Cerebellar cortex (tissue), 1 donor: Measurements from ENCODE around the gene VAV2.

Experiments used
- DNase-seq: peaks from one replicate; pipeline ENCODE4 v3.0.0-alpha.2; 2015; ENCODE audit warnings: low spot score

The VAV2 gene

DNA sequence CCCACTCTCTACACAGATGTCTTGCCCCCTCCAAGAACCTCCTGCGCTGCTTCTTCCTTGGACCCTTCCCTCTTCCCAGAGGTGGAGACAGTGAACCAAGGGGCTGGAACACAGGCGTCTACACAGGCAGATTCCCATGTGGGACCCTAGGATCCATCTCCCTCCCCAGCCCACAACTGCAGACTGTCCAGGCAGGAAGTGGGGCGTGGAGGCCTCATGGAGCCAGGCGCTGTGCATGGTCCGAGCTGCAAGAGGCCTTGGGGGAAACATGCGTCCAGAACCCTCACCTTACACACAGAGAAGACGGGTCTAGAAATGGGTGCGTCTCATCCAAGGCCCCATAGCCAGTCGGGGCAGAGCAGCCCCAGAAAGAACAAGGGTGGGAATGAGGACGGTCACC, 117.5 kb downstream of the VAV2 start:
- DNase-seq, result no peak

DNA sequence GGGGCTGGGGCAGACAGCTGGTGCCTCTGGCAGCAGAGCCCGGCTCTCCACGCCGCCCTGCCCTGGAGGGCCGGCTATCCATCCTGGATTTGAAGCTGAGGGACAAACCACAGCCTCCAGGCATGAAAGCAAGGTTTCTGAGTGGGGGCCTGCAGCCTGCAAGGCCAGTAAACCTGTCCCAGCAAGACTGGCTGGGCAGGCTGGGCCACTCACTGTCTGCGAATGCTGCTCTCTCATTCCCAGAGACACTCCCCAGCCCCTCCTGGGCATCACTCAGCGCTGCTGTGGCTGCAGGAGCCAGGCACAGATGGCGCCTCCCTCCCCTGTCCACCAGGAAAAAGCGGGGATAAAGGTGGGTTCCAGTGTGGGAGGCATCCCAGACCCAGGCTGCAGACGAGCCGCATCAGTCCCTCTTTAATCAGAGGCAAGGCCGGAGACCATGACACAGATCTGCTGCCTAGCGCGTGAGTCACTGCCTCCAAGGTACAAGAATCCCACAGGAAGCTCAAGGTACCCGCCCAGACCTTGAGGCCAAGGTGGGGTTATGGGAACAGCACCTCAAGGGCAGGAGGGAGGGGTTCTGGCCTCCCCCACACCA, 118.0 kb downstream of the VAV2 start:
- DNase-seq, result no peak

GRCh38 chr9:133873461-133873891, 118.6 kb downstream of the VAV2 start:
- no peak for DNase-seq

GRCh38 chr9:133873009-133873408, 119.1 kb downstream of the VAV2 start:
- DNase-seq, result no peak

GRCh38 chr9:133870598-133871595, 121.2 kb downstream of the VAV2 start:
- DNase-seq, result no peak

GRCh38 chr9:133869674-133870405, 122.3 kb downstream of the VAV2 start:
- no peak for DNase-seq

DNA sequence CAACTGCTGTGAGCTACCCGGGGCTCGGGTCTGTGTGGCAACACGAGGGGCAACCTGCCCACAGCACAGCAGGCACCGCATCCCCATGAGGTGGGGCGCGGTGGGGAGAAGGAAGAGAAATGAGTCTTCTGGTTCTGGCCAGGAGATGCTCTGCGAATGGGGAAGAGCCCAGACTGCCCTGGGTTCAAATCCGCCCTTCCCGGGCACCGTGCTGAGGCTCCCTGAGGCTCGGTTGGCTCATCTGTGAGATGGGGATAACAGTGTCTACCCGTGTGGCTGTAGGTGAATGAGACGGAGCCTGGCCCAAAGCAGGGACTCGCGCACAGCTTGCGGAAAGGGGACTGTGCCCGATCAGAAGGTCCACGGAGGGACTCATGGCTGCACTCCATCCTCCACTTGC, 123.9 kb downstream of the VAV2 start:
- no peak for DNase-seq

GRCh38 chr9:133866946-133867345, 125.2 kb downstream of the VAV2 start:
- no peak for DNase-seq

GRCh38 chr9:133864011-133864410, 128.1 kb downstream of the VAV2 start:
- no peak for DNase-seq

DNA sequence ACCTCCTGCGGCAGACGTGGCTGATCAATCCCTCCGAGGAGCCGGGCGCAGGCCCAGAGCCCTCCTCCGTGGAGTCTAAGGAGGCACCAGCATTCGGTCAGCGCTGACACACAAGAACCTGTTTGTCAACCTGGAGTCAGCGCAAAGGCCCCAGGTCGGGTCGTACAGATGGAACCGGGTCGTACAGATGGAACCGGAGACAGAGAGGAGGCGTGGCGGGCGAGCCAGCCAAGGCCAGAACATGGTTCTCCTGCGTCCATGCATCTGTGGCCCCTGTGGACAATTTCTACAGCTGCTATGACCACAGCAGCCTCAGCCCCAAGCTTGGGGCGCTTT, 128.9 kb downstream of the VAV2 start:
- DNase-seq, result no peak

DNA sequence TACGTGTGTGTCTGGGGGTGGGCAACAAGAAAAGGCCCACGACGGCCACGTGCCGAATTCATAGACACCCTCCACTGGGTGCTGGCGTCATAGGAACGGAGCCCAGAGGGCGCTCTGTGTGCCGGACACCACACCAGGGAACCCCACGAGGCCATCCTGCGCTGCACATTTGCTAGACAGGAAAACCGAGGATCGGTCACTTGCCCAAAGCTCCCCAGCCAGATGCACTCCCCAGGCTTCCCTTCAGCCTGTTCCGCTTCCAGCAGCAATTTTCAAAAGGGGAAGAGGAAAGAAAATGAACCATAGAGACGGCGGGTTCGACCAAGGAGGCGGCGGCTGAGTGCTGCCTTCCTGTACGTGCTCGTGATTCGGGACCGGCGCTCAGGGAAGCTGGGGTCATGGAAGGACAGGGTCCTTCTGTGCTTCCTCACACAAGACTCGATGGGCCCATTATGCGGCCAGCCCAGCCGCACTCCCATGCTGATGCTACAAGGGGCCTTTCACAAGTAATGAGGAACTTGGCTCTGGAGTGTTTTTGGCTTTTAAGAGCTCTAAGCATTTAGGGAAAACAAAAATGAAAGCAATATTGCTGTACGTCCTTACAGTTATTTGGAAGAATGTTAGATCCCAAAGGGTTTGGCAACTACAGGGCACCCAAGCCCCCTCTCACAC, 129.4 kb downstream of the VAV2 start:
- DNase-seq, result no peak

DNA sequence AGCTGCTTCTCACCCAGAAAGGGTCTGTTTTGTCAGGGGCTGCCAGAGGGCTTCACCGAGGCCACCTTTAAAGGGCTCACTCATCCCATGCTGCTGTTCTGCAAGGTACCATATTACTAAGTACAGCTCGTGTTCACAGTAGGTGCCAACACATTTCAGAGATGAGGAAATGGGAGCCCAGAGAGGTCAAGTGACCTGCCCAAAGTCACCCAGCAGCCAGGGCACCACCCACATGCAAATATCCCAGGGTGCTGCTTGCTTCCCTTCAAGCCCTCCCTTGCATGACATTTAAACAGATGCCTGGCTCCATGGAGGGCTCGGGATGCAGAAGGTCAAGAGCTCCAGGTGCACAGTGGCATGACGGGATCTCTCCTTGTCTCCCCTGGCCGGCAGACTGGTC, 130.4 kb downstream of the VAV2 start:
- no peak for DNase-seq

DNA sequence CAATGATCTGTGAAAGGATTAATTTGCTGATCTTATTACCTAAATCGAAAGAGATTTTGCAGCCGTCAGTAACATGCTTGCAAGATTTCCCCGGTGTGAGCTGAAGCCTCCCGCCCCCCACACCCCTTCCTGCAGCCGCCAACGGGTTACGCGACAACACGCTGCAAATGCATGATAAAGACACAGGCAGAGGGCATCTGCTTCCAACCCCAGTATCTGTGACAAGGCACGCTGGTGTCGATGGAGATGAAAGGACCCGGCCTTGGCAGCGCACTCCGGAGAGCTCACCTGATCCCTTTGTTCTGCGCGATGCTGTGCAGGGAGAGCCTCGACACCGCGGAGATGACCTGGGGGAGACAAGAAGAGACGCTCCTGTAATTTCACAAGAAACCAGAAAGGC, 131.0 kb downstream of the VAV2 start:
- DNase-seq, result no peak

GRCh38 chr9:133858771-133859170, 133.4 kb downstream of the VAV2 start:
- no peak for DNase-seq

DNA sequence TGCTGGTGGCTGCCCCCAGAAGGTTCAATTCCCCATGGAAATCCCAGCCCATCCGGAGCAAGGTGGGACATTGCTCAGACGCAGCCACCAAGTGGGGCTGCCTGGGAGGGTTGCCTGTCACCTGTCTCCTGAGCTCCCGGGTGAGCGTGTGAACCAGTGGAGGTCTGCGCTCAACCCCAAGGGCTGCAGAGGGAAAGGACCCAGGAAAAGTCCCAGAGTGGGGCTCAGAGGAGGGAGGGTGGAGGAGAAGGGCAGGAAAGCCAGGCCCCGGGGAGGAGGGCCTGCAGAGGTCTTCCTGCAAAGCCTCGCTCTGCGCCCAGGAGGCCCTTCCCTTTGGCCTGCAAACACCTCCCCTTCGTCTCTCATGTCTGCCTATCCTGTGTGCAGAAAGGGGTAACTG, 134.5 kb downstream of the VAV2 start:
- DNase-seq, result no peak

DNA sequence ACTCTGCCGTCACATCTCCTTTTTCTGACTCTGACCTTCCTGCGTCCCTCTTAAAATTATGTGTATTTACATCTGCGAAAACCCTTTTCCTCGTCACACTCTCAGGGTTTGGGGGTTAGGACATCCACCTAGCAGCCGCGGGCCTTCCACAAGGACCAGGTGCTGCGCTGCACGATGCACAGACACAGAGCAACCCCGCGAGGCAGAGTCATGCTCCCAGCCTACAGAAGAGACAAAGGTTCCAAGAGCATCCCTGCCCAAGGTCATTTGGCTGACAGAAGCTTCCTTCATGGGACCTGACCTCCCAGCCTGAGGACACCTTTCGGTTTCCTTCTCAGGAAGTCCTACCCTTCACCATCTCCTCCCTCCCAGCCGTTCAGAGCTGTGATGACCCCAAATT, 135.3 kb downstream of the VAV2 start:
- DNase-seq, result no peak

DNA sequence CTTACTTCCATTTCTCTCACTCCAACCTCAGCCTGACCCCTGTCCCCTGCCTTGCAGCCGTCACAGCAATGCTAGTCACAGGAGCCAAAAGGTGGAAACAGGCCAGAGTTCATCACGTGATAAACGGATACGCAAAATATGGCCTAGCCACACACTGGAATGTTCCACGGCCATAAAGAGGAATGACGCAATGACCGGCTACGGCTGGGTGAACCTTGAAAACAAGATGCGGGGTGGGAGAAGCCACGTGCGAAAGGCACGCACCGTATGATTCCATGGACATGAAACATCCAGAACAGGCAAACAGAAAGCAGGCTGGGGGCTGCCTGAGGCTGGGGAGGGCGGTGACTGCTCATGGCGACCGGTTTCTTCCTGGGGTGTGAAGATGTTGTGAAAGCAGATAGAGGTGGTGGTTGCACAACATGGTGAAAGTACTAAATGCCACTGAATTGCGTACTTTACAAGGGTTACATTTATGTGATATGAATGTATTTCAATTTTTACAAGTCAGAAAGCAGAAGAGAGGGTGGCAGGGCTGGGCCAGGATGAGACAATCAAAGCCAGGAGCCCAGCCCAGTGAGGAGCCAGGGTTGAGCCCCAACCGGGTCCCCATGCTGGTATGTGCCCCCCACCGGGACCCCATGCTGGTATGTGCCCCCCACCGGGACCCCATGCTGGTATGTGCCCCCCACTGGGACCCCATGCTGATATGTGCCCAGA, 136.2 kb downstream of the VAV2 start:
- DNase-seq, result no peak

GRCh38 chr9:133855371-133855770, 136.8 kb downstream of the VAV2 start:
- no peak for DNase-seq

DNA sequence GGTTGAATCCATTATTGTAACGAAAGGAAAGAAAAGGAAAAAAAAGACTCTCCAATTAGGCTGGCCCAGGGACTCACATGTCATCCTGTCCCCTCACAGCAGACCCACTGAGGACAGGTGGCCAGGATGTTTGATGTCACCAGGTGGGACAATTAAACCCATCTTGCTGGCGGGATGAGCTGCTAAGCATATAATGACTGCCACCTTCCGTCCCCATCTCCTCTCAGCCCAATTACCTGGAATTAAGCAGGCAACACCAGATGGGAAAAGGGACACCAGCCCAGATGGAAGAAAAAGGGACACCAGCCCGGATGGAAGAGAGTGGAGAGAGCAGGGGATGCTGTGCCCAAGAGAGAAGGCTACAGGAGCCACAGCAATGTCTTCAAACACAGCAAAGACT, 137.4 kb downstream of the VAV2 start:
- DNase-seq, result peak; percentile 91

DNA sequence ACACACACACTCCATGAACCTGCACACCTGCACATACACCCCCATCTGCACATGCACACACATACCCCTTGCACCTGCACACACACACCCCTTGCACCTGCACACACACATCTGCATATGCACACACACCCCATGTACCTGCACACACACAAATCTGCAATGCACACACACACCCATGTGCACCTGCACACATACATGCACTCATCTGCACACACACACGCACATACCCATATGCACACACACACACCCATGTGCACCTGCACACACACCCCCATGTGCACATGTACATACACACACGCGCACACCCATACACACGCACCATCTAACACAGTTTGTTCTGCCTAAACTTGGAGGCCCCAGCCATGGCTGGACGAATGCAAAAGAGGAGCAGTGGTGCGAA, 138.1 kb downstream of the VAV2 start:
- DNase-seq, result no peak

DNA sequence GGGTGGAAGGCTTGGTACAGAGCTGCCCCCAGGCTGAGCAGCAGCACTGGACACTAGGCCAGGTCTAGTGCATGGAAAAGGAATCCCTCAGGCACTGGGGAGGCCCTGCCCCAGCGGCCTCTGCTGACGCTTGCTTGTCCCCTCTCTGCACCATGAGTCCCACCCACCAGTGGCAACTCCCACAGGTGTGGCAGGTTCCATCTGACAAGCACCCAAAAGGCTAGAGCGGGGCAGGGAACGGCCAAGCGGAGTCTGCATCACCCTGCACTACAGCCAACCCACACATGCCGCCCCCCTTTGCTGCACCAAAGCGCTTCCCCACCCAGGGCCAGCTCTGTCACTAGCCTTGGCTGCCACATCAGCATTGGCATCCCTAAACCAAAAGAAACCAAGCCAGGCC, 138.8 kb downstream of the VAV2 start:
- no peak for DNase-seq

DNA sequence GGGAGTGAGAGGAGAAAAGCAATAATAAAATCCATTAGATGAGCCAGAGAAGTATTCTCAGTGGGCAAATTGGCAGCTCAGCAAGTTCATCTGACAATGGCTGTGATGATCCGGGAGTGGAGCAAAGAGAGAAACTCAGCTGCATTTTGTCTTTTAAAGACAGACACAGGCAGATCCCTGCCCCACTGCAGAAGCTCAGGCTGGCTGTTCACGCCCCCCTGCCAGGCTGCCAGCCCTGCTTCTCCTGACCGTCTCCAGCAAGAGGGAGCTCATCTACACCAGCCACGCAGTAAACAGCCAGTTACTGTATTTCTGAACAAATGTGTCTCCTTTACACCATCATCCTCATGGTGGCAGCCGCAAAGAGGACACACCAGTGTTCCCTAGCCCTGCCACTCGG, 139.7 kb downstream of the VAV2 start:
- DNase-seq, result peak; percentile 38
